ENCODE measurements around the gene FAAH. TPM values are rescaled to one million over a fixed set of nuclear protein-coding genes. Genes with fewer than 3 reads are reported as not detected.

Gene FAAH
- total RNA-seq, 2 donors from 2014 or later = 14.1 to 21.9 TPM

GRCh38 chr1:46380508-46380907, 13.6 kb upstream of the FAAH start:
- H3K27ac ChIP-seq = no peak overlapping the region
- ATAC-seq (ENCODE audit: insufficient number of reproducible peaks, low FRiP score, low read depth) (no peak), DNase-seq (ENCODE audit: low spot score) (no peak)
- H3K27me3 ChIP-seq (replicated peaks; ENCODE audit: insufficient read depth) = no peaks in the 10 kb centered on the region
- no peak overlapping the region for H3K4me3 ChIP-seq
- no peaks in the 10 kb centered on the region for H3K4me1 ChIP-seq (ENCODE audit: control insufficient read depth in 1 of 2, low read depth in 2 of 2)
- H3K9me3 ChIP-seq = no peaks in the 10 kb centered on the region
- no peak for TF ChIP-seq CTCF (IDR thresholded peaks at IDR 0.05)
- H3K36me3 ChIP-seq = no peaks in the 10 kb centered on the region

DNA sequence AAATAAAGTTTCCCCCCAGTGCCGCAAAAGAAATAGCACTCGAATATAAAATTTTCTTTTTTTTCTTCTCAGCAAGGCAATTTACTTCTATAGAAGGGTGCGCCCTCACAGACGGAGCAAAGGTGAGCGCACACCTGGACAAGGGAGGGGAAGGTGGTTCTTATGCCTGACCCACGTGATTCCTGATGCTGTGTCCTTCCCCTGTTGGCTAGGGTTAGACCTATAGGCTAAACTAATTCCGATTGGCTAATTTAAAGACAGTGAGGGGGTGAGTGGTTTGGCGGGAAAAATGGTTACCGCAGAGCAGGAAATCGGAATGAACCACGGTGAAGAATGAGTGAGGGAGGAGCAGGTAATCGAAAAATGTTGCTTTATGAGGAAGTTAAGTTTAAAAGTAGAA, 607 bp upstream of the FAAH start:
- TF ChIP-seq CTCF (IDR thresholded peaks at IDR 0.05) = no peak
- H3K9me3 ChIP-seq = peaks cover 7% of the 10 kb centered on the region
- H3K27ac ChIP-seq = no peak overlapping the region
- H3K4me3 ChIP-seq = no peak overlapping the region
- no peak for DNase-seq (ENCODE audit: low spot score)
- H3K27me3 ChIP-seq (replicated peaks; ENCODE audit: insufficient read depth) = no peaks in the 10 kb centered on the region
- no peaks in the 10 kb centered on the region for H3K36me3 ChIP-seq
- no peak for ATAC-seq (ENCODE audit: insufficient number of reproducible peaks, low FRiP score, low read depth)
- H3K4me1 ChIP-seq (ENCODE audit: control insufficient read depth in 1 of 2, low read depth in 2 of 2) = peaks cover 9 to 27% of the 10 kb centered on the region in 2 donors

GRCh38 chr1:46394872-46395465, 852 bp downstream of the FAAH start:
- no peaks in the 10 kb centered on the region for H3K36me3 ChIP-seq
- peaks cover 7% of the 10 kb centered on the region for H3K9me3 ChIP-seq
- DNase-seq (ENCODE audit: low spot score) (no peak), ATAC-seq (ENCODE audit: insufficient number of reproducible peaks, low FRiP score, low read depth) (no peak)
- H3K4me1 ChIP-seq (ENCODE audit: control insufficient read depth in 1 of 2, low read depth in 2 of 2) = peaks cover 9 to 27% of the 10 kb centered on the region in 2 donors
- peak overlapping the region; percentile 78 for H3K4me3 ChIP-seq
- H3K27me3 ChIP-seq (replicated peaks; ENCODE audit: insufficient read depth) = no peaks in the 10 kb centered on the region
- no peak overlapping the region for H3K27ac ChIP-seq
- no peak for TF ChIP-seq CTCF (IDR thresholded peaks at IDR 0.05)

DNA sequence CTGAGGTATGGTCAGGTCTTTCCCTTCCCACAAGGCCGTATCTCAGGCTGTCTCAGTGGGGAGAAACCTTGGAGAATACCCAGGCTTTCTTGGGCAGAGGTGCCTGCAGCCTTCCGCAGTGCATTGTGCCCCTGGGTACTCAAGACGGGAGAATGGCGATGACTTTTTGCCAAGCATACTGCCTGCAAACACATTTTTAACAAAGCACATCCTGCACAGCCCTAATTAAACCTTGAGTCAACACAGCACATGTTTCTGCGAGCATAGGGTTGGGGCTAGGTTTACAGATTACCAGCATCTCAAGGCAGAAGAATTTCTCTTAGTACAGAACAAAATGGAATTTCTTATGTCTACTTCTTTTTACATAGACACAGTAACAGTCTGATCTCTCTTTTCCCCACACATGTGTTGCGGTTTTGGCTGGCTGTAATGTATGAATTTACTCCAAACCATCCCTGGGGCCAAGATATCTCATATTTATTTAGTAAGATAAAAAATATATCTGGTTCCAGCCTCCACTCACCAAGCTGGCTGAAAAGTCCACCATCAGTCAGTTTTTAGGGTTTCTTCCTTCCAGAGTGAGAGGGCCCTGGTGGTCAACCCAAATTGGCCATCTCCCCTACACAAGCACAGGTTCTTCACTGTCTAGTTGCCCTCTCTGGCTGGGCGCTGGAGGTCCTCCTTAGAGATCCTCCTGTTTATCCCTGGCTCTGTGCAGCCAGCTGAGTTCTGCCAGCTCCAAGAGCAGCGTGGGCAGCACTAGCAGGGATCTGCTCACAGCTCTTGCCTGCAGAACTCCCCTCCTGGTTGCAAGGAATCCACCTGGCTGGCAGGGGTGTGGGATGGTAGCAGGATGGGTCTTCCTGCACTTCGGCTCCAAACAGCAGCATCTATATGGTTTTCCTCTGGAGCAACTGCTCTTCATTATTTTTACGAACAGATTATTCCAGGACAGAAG, 2.6 kb downstream of the FAAH start:
- H3K27ac ChIP-seq = no peak overlapping the region
- no peaks in the 10 kb centered on the region for H3K36me3 ChIP-seq
- DNase-seq (ENCODE audit: low spot score) (no peak), ATAC-seq (ENCODE audit: insufficient number of reproducible peaks, low FRiP score, low read depth) (peak; percentile 26)
- TF ChIP-seq CTCF (IDR thresholded peaks at IDR 0.05) = no peak
- H3K9me3 ChIP-seq = peaks cover 7% of the 10 kb centered on the region
- H3K27me3 ChIP-seq (replicated peaks; ENCODE audit: insufficient read depth) = no peaks in the 10 kb centered on the region
- H3K4me1 ChIP-seq (ENCODE audit: control insufficient read depth in 1 of 2, low read depth in 2 of 2) = peaks cover 9 to 32% of the 10 kb centered on the region in 2 donors
- no peak overlapping the region for H3K4me3 ChIP-seq

DNA sequence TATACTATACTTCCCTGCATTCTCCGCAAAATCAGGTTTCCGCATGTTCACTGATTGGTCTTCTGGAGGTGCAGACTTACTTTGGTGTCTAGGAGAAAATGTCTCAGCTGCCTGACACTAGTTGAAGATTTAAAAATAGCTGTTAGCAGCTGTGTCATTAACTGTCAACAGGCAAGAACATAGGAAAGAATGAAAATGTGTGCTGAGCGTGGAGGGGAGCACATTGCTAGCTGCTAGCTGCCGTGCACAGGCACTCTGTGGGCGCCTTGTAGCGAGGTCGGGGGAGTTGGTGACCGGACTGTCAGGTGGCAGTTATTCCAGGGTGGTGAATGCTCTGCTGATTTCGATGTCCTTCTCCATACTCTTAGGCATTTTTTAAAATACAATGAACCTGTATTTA, 5.2 kb downstream of the FAAH start:
- Histone ChIP-seq H3K4me1 (ENCODE audit: control insufficient read depth in 1 of 2, low read depth in 2 of 2) (peaks cover 12 to 46% of the 10 kb centered on the region in 2 donors), H3K36me3 (no peaks in the 10 kb centered on the region), H3K9me3 (no peaks in the 10 kb centered on the region), H3K27me3 (replicated peaks; ENCODE audit: insufficient read depth) (no peaks in the 10 kb centered on the region), H3K4me3 (no peak overlapping the region), H3K27ac (no peak overlapping the region)
- no peak for DNase-seq (ENCODE audit: low spot score)
- TF ChIP-seq CTCF (IDR thresholded peaks at IDR 0.05) = no peak
- ATAC-seq (ENCODE audit: insufficient number of reproducible peaks, low FRiP score, low read depth) = no peak

Measured in thoracic aorta (tissue), 2 donors.